ENCODE measurements around the gene DNAJC27.

The DNAJC27 gene

GRCh38 chr2:24970483-24971285 is 1.1 kb downstream of the DNAJC27 start:
- no peak for DNase-seq (ENCODE audit: low spot score)

- no peak for DNase-seq (ENCODE audit: low spot score)
These were observed 2.0 kb downstream of the DNAJC27 start for GRCh38 chr2:24969784-24970183.

DNA sequence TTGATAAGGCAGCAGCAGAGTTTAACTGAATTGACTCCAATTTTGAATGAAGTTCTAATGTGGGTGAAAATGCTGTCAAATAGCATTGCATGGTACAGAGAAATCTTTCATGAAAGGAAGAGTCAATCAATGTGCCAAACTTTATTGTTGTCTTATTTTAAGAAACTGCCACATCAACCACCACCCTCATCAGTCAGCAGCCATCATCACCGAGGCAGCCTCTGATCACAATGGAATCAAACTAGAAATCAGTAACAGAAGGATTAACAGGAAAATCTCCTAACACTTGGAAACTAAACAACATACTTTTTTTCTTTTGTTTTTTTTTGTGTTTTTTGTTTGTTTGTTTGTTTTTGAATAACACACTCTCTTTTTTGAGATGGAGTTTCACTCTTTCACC is 9.9 kb downstream of the DNAJC27 start:
- DNase-seq (ENCODE audit: low spot score), result no peak

GRCh38 chr2:24959761-24960160 is 12.0 kb downstream of the DNAJC27 start:
- no peak for DNase-seq (ENCODE audit: low spot score)

DNA sequence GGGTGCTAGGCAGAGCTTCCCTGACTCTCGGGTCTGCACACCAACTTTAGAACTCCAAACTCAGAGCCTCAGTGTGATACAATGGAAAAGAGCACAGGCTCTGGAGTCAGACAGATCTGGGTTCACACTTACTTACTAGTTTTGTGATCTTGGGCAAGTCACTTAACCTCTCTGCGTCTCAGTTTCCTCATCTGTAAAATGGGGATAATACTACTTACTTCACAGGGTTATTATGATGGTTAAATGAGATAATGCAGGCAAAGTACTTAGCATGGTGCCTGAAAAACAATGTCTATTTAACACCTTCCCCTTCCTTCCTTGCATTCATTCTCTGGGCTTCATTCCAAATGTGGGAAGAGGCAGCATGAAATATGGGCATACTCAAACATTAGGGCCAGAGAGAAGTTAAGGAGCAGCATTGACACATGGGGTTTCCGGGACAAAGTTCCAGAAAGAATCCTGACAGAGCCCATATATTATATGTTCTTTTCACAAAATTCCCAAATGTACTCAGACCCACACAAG is 13.3 kb downstream of the DNAJC27 start:
- no peak for DNase-seq (ENCODE audit: low spot score)

- no peak for DNase-seq (ENCODE audit: low spot score)
These were observed 13.8 kb downstream of the DNAJC27 start for GRCh38 chr2:24957976-24958375.

- DNase-seq (ENCODE audit: low spot score), result no peak
These were observed 14.5 kb downstream of the DNAJC27 start for GRCh38 chr2:24957221-24957620.

GRCh38 chr2:24955921-24956320 is 15.8 kb downstream of the DNAJC27 start:
- DNase-seq (ENCODE audit: low spot score), result no peak

DNA sequence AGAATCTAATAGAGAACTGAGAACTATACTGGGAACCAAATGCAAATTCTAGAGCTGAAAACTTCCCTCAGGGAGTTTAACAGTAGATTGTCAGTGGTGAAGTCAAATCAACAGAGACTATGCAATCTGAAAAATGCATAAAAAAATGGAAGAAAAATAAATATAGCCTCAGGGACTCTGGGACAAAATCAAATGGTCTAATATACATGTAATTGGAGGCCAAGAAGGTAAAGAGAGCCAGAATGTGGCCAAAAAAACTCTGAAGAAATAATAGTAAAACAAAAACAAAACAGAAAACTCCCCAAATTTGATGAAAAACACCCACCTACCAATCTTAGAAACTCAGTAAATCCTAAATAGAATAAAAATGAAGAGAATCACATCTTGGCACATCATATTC is 16.5 kb downstream of the DNAJC27 start:
- no peak for DNase-seq (ENCODE audit: low spot score)

DNA sequence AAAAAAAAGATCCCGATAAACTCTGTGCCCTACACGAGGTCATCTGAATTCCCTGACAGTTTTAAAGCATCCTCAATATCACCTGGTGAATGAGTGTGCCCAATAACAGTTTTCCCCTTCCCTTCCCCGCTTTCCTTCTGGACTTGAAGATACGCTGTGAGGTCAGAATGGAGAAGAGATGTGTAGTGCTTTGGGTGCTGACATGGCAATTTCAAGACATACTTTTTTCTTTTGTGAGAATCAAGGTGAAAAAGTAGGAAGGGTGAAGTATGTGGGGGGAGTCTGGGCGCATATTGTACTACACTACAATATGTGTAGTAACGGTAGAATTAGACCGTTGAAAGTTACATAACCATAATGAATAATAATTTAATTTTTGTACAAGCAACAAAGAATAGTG is 21.7 kb downstream of the DNAJC27 start:
- DNase-seq (ENCODE audit: low spot score), result no peak

DNA sequence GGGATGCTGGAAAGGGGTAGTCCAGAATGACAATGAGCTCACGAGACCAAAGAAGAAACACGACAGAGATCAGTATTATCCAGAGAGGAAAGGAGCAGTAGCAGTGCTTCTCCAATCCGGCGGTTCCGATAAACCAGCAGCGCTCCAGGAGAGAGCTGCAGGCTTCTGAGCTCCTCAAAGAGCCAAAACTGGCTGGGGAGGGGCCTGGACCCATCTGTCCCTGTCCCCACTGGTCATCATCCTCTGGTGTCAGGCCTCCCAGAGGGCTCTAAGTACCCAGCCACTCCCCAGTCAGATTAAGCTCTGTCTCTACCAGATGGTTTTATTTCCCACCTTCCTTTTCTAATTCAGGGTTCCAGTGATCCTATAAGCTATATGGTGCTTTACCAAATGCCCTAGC is 23.2 kb downstream of the DNAJC27 start:
- no peak for DNase-seq (ENCODE audit: low spot score)

GRCh38 chr2:24947561-24948157 is 24.1 kb downstream of the DNAJC27 start:
- DNase-seq (ENCODE audit: low spot score), result no peak

DNA sequence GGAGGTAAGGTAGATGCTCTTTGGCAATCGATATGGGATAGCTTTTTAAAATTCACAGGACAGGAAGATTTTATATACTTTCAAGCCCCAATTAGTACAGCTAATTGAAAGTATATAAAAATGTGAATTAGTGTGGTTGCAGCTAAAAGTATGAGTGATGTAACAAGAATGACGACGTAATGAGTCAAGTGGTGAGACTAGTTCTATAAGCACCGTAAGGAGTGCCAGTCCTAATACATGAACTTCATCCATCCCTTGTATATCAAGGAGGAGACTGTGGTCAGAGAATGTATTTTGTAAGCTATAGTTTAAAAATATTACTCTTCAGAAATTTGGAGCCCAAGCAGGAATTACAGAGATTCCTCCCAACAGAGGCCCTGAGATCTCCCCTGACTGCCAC is 25.8 kb downstream of the DNAJC27 start:
- DNase-seq (ENCODE audit: low spot score), result no peak

GRCh38 chr2:24943427-24944053 is 28.2 kb downstream of the DNAJC27 start:
- no peak for DNase-seq (ENCODE audit: low spot score)

GRCh38 chr2:24939353-24939752 is 32.4 kb downstream of the DNAJC27 start:
- DNase-seq (ENCODE audit: low spot score), result no peak

GRCh38 chr2:24937236-24937635 is 34.5 kb downstream of the DNAJC27 start:
- no peak for DNase-seq (ENCODE audit: low spot score)

DNA sequence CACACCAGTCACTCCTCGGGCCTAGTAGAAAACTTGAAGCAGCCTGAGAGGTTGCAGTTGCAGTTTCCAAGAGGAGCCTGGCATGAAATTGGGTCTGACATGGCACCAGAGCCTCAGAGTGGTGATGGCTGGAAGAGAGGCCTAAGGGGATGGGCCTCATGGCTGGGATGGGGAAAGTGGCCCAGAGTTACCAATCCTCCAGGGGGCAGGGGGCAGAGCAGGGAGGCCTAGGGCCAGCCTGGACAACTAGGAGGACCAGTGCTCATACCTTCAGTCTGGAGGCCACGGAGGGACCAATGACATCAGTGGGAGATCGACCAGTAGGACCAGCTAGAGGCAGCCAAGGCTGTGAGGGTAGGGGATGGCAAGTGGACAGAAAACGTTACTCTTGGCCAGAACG is 36.6 kb downstream of the DNAJC27 start:
- no peak for DNase-seq (ENCODE audit: low spot score)

- DNase-seq (ENCODE audit: low spot score), result no peak
These were observed 39.0 kb downstream of the DNAJC27 start for GRCh38 chr2:24932715-24933114.

- peak; percentile 74 for DNase-seq (ENCODE audit: low spot score)
These were observed 41.0 kb downstream of the DNAJC27 start for GRCh38 chr2:24930768-24931167.

GRCh38 chr2:24929230-24929629 is 42.5 kb downstream of the DNAJC27 start:
- DNase-seq (ENCODE audit: low spot score), result no peak

DNA sequence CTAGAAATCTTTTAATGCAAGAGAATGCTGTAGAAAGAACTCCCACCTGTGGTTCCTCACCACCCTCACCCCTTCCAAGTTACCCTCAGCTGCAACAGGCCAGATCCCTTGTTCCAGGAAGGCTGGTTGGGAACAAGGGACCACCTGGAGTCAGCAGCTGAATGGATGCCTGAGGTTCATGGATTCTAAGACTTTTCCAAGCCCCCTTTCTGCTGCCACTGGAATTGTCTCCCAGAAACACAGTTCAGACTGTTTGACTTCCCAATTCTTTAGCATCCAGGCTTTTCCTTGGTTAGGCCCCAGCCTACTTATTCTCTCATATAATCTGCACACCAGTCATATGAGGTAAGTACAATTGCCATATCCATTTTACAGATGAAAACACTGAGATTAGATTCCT is 43.7 kb downstream of the DNAJC27 start:
- DNase-seq (ENCODE audit: low spot score), result no peak

DNA sequence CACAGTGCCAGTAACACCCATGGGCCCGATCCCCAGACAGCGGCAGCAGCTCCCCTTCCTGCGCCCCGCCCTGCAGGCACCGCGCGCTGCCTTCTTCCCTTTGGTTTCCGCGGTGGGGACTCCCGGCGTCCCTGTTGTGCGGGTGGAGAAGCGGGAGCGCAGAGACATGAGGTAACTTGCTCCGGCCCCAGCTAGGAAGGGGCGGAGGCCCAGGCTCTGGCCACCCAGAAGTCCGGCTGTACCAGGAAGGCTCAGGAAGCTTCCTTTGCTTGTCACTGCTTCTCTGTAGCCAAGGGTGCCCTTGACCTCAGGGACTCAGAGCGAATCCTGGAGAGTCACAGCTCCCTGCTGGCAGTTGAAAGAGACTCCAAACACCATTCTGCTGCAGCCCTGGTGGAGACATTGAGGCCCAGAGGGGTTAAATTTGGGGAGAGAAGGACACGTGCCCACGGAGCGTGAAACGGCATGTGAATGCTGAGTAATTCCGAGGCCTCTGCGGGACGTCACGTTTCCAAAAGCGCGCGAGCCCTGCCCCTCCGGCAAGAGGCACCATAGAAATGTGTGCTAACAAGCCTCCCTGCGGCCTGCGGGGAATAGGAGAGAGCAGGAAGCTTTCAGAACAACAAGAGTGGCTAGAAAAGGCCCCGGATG is 45.0 kb downstream of the DNAJC27 start:
- DNase-seq (ENCODE audit: low spot score), result peak; percentile 57

GRCh38 chr2:24926220-24926601 is 45.5 kb downstream of the DNAJC27 start:
- DNase-seq (ENCODE audit: low spot score), result no peak
